HCT116 (cell line): ENCODE results near the gene NNAT.
"Not testable (repeated sequence)": the region's sequence is repeated elsewhere in the genome, so short reads cannot be mapped to it uniquely, and the experiment has no call there.

Experiments
- CBX3 ChIP-seq: IDR thresholded peaks from 2 replicates; pipeline ENCODE4 v1.6.1; 2012; ENCODE audit warnings: low read depth
- EZH2 ChIP-seq: fragments of 200-600 bp; sonication (generic); IDR thresholded peaks from 2 replicates; pipeline ENCODE4 v1.6.1; 2017; ENCODE audit warnings: antibody characterized with exemption, mixed run types
- POLR2AphosphoS5 ChIP-seq: IDR thresholded peaks from 2 replicates; pipeline ENCODE4 v1.6.1; 2011; ENCODE audit warnings: mild to moderate bottlenecking, low read depth, low read length, moderate library complexity
- RAD21 ChIP-seq: IDR thresholded peaks from 2 replicates; pipeline ENCODE4 v1.6.1; 2012; ENCODE audit warnings: low read depth, mild to moderate bottlenecking
- SIN3A ChIP-seq: IDR thresholded peaks from 2 replicates; pipeline ENCODE4 v1.6.1; 2012; ENCODE audit warnings: low read depth
- TCF7L2 ChIP-seq: IDR thresholded peaks from 2 replicates; pipeline ENCODE4 v1.7.0; 2011; ENCODE audit warnings: borderline replicate concordance, inconsistent platforms; ENCODE audit not compliant: insufficient read depth, insufficient read length; ENCODE audit errors: extremely low read depth
- TF ChIP-seq, protein P1 (sequence below): IDR thresholded peaks from 2 replicates; pipeline ENCODE4 v1.6.1; 2012
- TF ChIP-seq, protein P2 (sequence below), 3 experiments: fragments of 200-600 bp in 1 of 3; sonication (generic) in 1 of 3; IDR thresholded peaks in 2 of 3; conservative IDR thresholded peaks in 1 of 3; 2 replicates each; pipeline ENCODE4 v1.5.1; 2012 to 2017; ENCODE audit warnings: low read depth in 2 of 3, low read length in 2 of 3, antibody characterized with exemption in 1 of 3, borderline replicate concordance in 1 of 3, control low read depth in 1 of 3, mild to moderate bottlenecking in 1 of 3, mixed read lengths in 1 of 3, mixed run types in 1 of 3, moderate library complexity in 1 of 3; ENCODE audit not compliant: insufficient read depth in 1 of 3

DNA sequence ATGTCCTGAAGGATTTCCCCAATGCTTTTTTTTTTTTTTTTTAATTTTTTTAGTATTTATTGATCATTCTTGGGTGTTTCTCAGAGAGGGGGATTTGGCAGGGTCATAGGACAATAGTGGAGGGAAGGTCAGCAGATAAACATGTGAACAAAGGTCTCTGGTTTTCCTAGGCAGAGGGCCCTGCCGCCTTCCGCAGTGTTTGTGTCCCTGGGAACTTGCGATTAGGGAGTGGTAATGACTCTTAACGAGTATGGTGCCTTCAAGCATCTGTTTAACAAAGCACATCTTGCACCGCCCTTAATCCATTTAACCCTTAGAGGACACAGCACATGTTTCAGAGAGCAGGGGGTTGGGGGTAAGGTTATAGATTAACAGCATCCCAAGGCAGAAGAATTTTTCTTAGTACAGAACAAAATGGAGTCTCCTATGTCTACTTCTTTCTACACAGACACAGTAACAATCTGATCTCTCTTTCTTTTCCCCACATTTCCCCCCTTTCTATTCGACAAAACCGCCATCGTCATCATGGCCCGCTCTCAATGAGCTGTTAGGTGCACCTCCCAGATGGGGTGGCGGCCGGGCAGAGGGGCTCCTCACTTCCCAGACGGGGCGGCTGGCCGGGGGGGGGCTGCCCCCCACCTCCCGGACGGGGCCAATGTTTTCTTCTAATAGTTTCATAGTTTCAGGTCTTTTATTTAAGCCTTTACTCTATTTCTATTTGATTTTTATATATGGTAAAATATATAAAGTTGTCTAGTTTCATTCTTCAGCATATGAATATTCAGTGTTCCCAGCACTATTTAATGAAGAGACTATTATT, 29.3 kb downstream of the NNAT start:
- TF ChIP-seq, protein P1, sequence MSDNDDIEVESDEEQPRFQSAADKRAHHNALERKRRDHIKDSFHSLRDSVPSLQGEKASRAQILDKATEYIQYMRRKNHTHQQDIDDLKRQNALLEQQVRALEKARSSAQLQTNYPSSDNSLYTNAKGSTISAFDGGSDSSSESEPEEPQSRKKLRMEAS: not testable (repeated sequence)
- TF ChIP-seq CBX3, POLR2AphosphoS5, EZH2, RAD21, SIN3A, TCF7L2: not testable (repeated sequence)
- TF ChIP-seq, protein P2, sequence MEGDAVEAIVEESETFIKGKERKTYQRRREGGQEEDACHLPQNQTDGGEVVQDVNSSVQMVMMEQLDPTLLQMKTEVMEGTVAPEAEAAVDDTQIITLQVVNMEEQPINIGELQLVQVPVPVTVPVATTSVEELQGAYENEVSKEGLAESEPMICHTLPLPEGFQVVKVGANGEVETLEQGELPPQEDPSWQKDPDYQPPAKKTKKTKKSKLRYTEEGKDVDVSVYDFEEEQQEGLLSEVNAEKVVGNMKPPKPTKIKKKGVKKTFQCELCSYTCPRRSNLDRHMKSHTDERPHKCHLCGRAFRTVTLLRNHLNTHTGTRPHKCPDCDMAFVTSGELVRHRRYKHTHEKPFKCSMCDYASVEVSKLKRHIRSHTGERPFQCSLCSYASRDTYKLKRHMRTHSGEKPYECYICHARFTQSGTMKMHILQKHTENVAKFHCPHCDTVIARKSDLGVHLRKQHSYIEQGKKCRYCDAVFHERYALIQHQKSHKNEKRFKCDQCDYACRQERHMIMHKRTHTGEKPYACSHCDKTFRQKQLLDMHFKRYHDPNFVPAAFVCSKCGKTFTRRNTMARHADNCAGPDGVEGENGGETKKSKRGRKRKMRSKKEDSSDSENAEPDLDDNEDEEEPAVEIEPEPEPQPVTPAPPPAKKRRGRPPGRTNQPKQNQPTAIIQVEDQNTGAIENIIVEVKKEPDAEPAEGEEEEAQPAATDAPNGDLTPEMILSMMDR (IDR thresholded peaks at IDR 0.05 in 2 of 3, conservative IDR thresholded peaks at IDR 0.05 in 1 of 3; ENCODE audit: borderline replicate concordance in 1 of 3, insufficient read depth in 1 of 3, low read depth in 2 of 3, low read length in 2 of 3): not testable (repeated sequence)
